GM10266 (cell line): ENCODE data around the gene ATP1A1.

Experiments
- DNase-seq: peaks from one replicate; pipeline ENCODE4 v3.0.0; 2012; ENCODE audit errors: extremely low spot score
- CTCF ChIP-seq: IDR thresholded peaks from 2 replicates; pipeline ENCODE4 v1.5.1; 2012; ENCODE audit warnings: mild to moderate bottlenecking, low read depth; ENCODE audit not compliant: control insufficient read depth, insufficient read depth; ENCODE audit errors: missing control alignments

Gene ATP1A1

GRCh38 chr1:116372651-116373430, at the start of gene ATP1A1:
TSS of gene ATP1A1 (plus strand) at chr1:116373244. CDS start at chr1:116373512, 268 bp downstream.
- peak; percentile 96 for DNase-seq
- no peak for TF ChIP-seq CTCF

- TF ChIP-seq CTCF: no peak
- no peak for DNase-seq
Measured at GRCh38 chr1:116323491-116323890, 49.6 kb upstream of the ATP1A1 start.

- no peak for TF ChIP-seq CTCF
- no peak for DNase-seq
Measured at GRCh38 chr1:116324411-116324810, 48.6 kb upstream of the ATP1A1 start.

- TF ChIP-seq CTCF: no peak
Measured at GRCh38 chr1:116325104-116325503, 47.9 kb upstream of the ATP1A1 start.

GRCh38 chr1:116325922-116326321, 47.1 kb upstream of the ATP1A1 start:
- no peak for DNase-seq
- TF ChIP-seq CTCF: no peak

More at GRCh38 chr1:116325104-116325503, 47.9 kb upstream of the ATP1A1 start:
- DNase-seq: no peak

GRCh38 chr1:116326486-116326885, 46.6 kb upstream of the ATP1A1 start:
- no peak for DNase-seq
- TF ChIP-seq CTCF: no peak

- no peak for DNase-seq
- no peak for TF ChIP-seq CTCF
Measured at GRCh38 chr1:116328671-116329070, 44.4 kb upstream of the ATP1A1 start.
